ENCODE data around the gene PRTN3. TPM values are rescaled to one million over a fixed set of nuclear protein-coding genes. Genes with fewer than 3 reads are reported as not detected.

PRTN3 gene
- total RNA-seq, 1 experiment from 2014 or later, result 2.7 TPM

DNA sequence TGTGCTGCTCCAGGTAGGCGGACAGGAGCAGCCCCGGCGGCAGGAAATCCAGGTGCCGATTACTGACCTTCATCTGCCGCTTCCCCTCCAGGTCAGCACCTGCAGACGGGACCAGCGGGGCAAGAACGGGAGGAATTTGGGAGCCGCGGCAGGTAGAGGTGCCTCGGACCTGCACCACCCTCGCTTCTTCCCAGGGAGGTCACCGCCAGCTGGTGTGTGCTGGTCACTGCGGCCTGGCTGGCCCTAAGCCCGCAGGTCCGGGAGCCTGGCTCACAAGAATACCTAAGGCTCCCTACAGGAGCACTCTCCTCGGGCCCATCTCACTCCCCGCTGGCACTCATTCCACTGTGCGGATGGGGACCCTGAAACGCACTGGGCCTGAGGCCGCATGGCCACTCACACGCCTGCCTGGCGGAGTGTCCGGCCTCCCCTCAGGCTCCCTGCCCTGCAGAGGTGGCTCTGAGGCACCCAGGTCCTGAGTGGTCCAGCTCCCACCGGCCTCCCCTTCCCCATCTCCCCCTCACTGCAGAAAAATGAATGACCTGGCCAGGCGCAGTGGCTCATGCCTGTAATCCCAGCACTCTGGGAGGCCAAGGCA lies 56.7 kb downstream of the PRTN3 start:
- intact Hi-C loops (cut with micrococcal nuclease), result no loop called here
- RAD21 ChIA-PET (ENCODE audit: low non-redundant PET in 1 of 2, low total read pairs in 2 of 2, uncharacterized antibody in 2 of 2, unreplicated experiment in 2 of 2), result no interaction called here
- Histone ChIP-seq H3K27ac (ENCODE audit: low read depth, low read length) (no peak overlapping the region), H4K20me1 (ENCODE audit: insufficient read depth) (no peaks in the 10 kb centered on the region), H3K36me3 (ENCODE audit: control insufficient read depth in 1 of 2, insufficient read depth in 2 of 2, low read length in 2 of 2) (peaks cover 6 to 7% of the 10 kb centered on the region in 2 experiments; a peak in 3 of 4 replicates), H3K4me3 (replicated peaks in 1 of 2; ENCODE audit: low read depth in 1 of 2, low read length in 2 of 2) (no peak overlapping the region), H3K9ac (ENCODE audit: low read length) (no peak overlapping the region), H3K4me1 (ENCODE audit: control insufficient read depth in 1 of 2, insufficient read depth in 2 of 2, low read length in 2 of 2) (peaks cover 6 to 25% of the 10 kb centered on the region in 2 experiments; a peak in 3 of 4 replicates), H3K27me3 (ENCODE audit: insufficient read depth, low read length) (no peaks in the 10 kb centered on the region), H3K4me2 (ENCODE audit: low read length) (no peak overlapping the region), H3K9me2 (ENCODE audit: insufficient read depth) (no peaks in the 10 kb centered on the region), H3K79me2 (ENCODE audit: insufficient read depth, low read length) (peaks cover 5% of the 10 kb centered on the region; the same call in 1 of the 2 replicates), H3K9me3 (ENCODE audit: control insufficient read depth in 1 of 2, insufficient read depth in 1 of 2, low read depth in 1 of 2, low read length in 2 of 2) (no peaks in the 10 kb centered on the region), H2AFZ (ENCODE audit: low read depth, low read length, poor library complexity, severe bottlenecking) (no peak overlapping the region)
- TF ChIP-seq ZFX (IDR thresholded peaks at IDR 0.05), result no peak
- TF ChIP-seq, protein P1, sequence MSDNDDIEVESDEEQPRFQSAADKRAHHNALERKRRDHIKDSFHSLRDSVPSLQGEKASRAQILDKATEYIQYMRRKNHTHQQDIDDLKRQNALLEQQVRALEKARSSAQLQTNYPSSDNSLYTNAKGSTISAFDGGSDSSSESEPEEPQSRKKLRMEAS (IDR thresholded peaks at IDR 0.05), result no peak
- TF ChIP-seq, protein P2, sequence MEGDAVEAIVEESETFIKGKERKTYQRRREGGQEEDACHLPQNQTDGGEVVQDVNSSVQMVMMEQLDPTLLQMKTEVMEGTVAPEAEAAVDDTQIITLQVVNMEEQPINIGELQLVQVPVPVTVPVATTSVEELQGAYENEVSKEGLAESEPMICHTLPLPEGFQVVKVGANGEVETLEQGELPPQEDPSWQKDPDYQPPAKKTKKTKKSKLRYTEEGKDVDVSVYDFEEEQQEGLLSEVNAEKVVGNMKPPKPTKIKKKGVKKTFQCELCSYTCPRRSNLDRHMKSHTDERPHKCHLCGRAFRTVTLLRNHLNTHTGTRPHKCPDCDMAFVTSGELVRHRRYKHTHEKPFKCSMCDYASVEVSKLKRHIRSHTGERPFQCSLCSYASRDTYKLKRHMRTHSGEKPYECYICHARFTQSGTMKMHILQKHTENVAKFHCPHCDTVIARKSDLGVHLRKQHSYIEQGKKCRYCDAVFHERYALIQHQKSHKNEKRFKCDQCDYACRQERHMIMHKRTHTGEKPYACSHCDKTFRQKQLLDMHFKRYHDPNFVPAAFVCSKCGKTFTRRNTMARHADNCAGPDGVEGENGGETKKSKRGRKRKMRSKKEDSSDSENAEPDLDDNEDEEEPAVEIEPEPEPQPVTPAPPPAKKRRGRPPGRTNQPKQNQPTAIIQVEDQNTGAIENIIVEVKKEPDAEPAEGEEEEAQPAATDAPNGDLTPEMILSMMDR (IDR thresholded peaks at IDR 0.05 in 2 of 3, conservative IDR thresholded peaks at IDR 0.05 in 1 of 3; ENCODE audit: borderline replicate concordance in 1 of 3, insufficient read depth in 1 of 3, low read depth in 2 of 3, low read length in 2 of 3), result peak in 2 of 3 experiments; percentile 33 to 36; a peak in 3 of 6 replicates
- TF ChIP-seq ELF1 (IDR thresholded peaks at IDR 0.05; ENCODE audit: borderline replicate concordance, low read depth), result no peak
- 0 out of 2 replicates have a peak, but pooled peaks have one; percentile 12 for TF ChIP-seq POLR2AphosphoS5 (IDR thresholded peaks at IDR 0.05; ENCODE audit: low read depth, low read length)
- TF ChIP-seq, protein P3, sequence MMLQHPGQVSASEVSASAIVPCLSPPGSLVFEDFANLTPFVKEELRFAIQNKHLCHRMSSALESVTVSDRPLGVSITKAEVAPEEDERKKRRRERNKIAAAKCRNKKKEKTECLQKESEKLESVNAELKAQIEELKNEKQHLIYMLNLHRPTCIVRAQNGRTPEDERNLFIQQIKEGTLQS (IDR thresholded peaks at IDR 0.05), result no peak
- ATAC-seq (no peak), DNase-seq (ENCODE audit: low read depth, low spot score) (no peak)
- BruUV-seq (replicated peaks), result no TSS peak
- CTCF ChIA-PET, result no interaction called here
- POLR2A ChIA-PET, result no interaction called here

MicroRNA genes within 50 kb of the gene (microRNA counts, 767-probe panel; counts per million panel counts)
- not detected for microRNA hsa-miR-3187-3p

Small RNA genes lying within 50 kb of the gene (microRNA-seq; reads per million reads assigned to microRNA genes)
- gene MIR3187 (ENCODE audit: borderline number of aligned reads) (35.9 reads per million, percentile 50 among the genes with 10 or more reads in this experiment), gene MIR4745 (ENCODE audit: borderline number of aligned reads) (8.1 reads per million, percentile 22 among the genes with 10 or more reads in this experiment)

Other genes starting within 250 kb of the PRTN3 start
- 138 TPM for gene POLRMT, start 207.5 kb upstream of the PRTN3 start, total RNA-seq (2021; ENCODE audit: unreplicated experiment)
- 1.5 TPM for gene FGF22, start 201.1 kb upstream of the PRTN3 start, total RNA-seq (2021; ENCODE audit: unreplicated experiment)
- gene RNF126, start 177.8 kb upstream of the PRTN3 start, total RNA-seq (2021; ENCODE audit: unreplicated experiment), result 93.8 TPM
- gene FSTL3, start 164.6 kb upstream of the PRTN3 start, total RNA-seq (2021; ENCODE audit: unreplicated experiment), result 29.1 TPM
- not detected for gene PRSS57, start 145.5 kb upstream of the PRTN3 start, total RNA-seq (2021; ENCODE audit: unreplicated experiment)
- 43.7 TPM for gene PALM, start 132.1 kb upstream of the PRTN3 start, total RNA-seq (2021; ENCODE audit: unreplicated experiment)
- 38.2 TPM for gene MISP, start 89.9 kb upstream of the PRTN3 start, total RNA-seq (2021; ENCODE audit: unreplicated experiment)
- gene PTBP1, start 43.5 kb upstream of the PRTN3 start, total RNA-seq (2021; ENCODE audit: unreplicated experiment), result 676 TPM
- 0.27 TPM for gene PLPPR3, start 19.0 kb upstream of the PRTN3 start, total RNA-seq (2021; ENCODE audit: unreplicated experiment)
- not detected for gene AZU1, start 13.2 kb upstream of the PRTN3 start, total RNA-seq (2021; ENCODE audit: unreplicated experiment)
- gene ELANE, start 11.3 kb downstream of the PRTN3 start, total RNA-seq (2021; ENCODE audit: unreplicated experiment), result not detected
- 80.2 TPM for gene CFD, start 18.7 kb downstream of the PRTN3 start, total RNA-seq (2021; ENCODE audit: unreplicated experiment)
- gene MED16, start 52.2 kb downstream of the PRTN3 start, total RNA-seq (2021; ENCODE audit: unreplicated experiment), result 73.6 TPM
- gene RNU6-9, start 52.5 kb downstream of the PRTN3 start, total RNA-seq (2021; ENCODE audit: unreplicated experiment), result not detected
- 92.3 TPM for gene R3HDM4, start 72.2 kb downstream of the PRTN3 start, total RNA-seq (2021; ENCODE audit: unreplicated experiment)
- gene KISS1R, start 76.3 kb downstream of the PRTN3 start, total RNA-seq (2021; ENCODE audit: unreplicated experiment), result 5.9 TPM
- gene ARID3A, start 85.0 kb downstream of the PRTN3 start, total RNA-seq (2021; ENCODE audit: unreplicated experiment), result 21.8 TPM
- 124 TPM for gene WDR18, start 143.3 kb downstream of the PRTN3 start, total RNA-seq (2021; ENCODE audit: unreplicated experiment)
- 0.69 TPM for gene GRIN3B, start 159.4 kb downstream of the PRTN3 start, total RNA-seq (2021; ENCODE audit: unreplicated experiment)
- 202 TPM for gene TMEM259, start 180.1 kb downstream of the PRTN3 start, total RNA-seq (2021; ENCODE audit: unreplicated experiment)
- gene RNU6-2, start 180.5 kb downstream of the PRTN3 start, total RNA-seq (2021; ENCODE audit: unreplicated experiment), result not detected
- gene CNN2, start 185.6 kb downstream of the PRTN3 start, total RNA-seq (2021; ENCODE audit: unreplicated experiment), result 212 TPM
- gene ABCA7, start 199.1 kb downstream of the PRTN3 start, total RNA-seq (2021; ENCODE audit: unreplicated experiment), result 91.4 TPM
- 30.4 TPM for gene ARHGAP45, start 226.2 kb downstream of the PRTN3 start, total RNA-seq (2021; ENCODE audit: unreplicated experiment)

Measured in HCT116 (cell line).